ENCODE data around the gene GDPD4.
A peak's percentile ranks its signal among the peaks of the same experiment; 100 is the strongest.
"Not testable (repeated sequence)": the region's sequence is repeated elsewhere in the genome, so short reads cannot be mapped to it uniquely, and the experiment has no call there.

Gene GDPD4

GRCh38 chr11:77303328-77303727, 1.8 kb upstream of the GDPD4 start:
- TF ChIP-seq, protein P1, sequence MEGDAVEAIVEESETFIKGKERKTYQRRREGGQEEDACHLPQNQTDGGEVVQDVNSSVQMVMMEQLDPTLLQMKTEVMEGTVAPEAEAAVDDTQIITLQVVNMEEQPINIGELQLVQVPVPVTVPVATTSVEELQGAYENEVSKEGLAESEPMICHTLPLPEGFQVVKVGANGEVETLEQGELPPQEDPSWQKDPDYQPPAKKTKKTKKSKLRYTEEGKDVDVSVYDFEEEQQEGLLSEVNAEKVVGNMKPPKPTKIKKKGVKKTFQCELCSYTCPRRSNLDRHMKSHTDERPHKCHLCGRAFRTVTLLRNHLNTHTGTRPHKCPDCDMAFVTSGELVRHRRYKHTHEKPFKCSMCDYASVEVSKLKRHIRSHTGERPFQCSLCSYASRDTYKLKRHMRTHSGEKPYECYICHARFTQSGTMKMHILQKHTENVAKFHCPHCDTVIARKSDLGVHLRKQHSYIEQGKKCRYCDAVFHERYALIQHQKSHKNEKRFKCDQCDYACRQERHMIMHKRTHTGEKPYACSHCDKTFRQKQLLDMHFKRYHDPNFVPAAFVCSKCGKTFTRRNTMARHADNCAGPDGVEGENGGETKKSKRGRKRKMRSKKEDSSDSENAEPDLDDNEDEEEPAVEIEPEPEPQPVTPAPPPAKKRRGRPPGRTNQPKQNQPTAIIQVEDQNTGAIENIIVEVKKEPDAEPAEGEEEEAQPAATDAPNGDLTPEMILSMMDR (IDR thresholded peaks at IDR 0.05; ENCODE audit: extremely low read depth, insufficient read depth, missing control alignments): no peak
- in situ Hi-C loops (cut with MboI; ENCODE audit: low pct_unique_long_range_greater_than_20kb, low sequenced_read_pairs, unreplicated experiment): no loop called here
- DNase-seq (ENCODE audit: low spot score): no peak

GRCh38 chr11:77302752-77303151, 1.3 kb upstream of the GDPD4 start:
- no peak for DNase-seq (ENCODE audit: low spot score)
- TF ChIP-seq, protein P1 (IDR thresholded peaks at IDR 0.05; ENCODE audit: extremely low read depth, insufficient read depth, missing control alignments): no peak
- in situ Hi-C loops (cut with MboI; ENCODE audit: low pct_unique_long_range_greater_than_20kb, low sequenced_read_pairs, unreplicated experiment): no loop called here

- peak; percentile 48 for DNase-seq (ENCODE audit: low spot score)
- in situ Hi-C loops (cut with MboI; ENCODE audit: low pct_unique_long_range_greater_than_20kb, low sequenced_read_pairs, unreplicated experiment): no loop called here
- TF ChIP-seq, protein P1 (IDR thresholded peaks at IDR 0.05; ENCODE audit: extremely low read depth, insufficient read depth, missing control alignments): no peak
Observed at GRCh38 chr11:77300695-77301094, 791 bp downstream of the GDPD4 start.

GRCh38 chr11:77300028-77300427, 1.5 kb downstream of the GDPD4 start:
- in situ Hi-C loops (cut with MboI; ENCODE audit: low pct_unique_long_range_greater_than_20kb, low sequenced_read_pairs, unreplicated experiment): not testable (repeated sequence)

DNA sequence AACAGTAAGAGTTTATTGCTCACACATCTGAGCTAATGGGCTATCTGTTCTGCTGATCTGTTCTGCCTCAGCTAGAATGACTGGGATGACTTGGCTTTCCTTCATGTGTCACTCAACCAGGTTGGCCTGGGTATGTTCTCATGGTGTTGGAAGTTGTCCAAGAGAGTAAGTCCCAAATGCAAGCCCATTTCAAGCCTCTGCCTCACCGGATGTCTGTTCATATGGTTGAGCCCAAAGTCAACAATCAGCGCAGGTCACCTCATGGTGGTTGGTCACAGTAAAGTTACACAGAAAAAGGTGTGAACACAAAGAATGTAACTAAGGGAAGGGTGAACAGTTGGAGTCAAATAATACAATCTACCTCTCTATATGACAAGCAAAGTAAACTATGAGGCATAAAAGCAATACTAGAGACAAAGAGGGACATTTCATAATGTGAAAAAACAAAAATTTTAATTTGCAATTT, 1.9 kb downstream of the GDPD4 start:
- no peak for DNase-seq (ENCODE audit: low spot score)
- TF ChIP-seq, protein P1 (IDR thresholded peaks at IDR 0.05; ENCODE audit: extremely low read depth, insufficient read depth, missing control alignments): no peak
- in situ Hi-C loops (cut with MboI; ENCODE audit: low pct_unique_long_range_greater_than_20kb, low sequenced_read_pairs, unreplicated experiment): no loop called here

More at GRCh38 chr11:77300028-77300427, 1.5 kb downstream of the GDPD4 start:
- not testable (repeated sequence) for DNase-seq (ENCODE audit: low spot score)

GRCh38 chr11:77294040-77294439, 7.4 kb downstream of the GDPD4 start:
- TF ChIP-seq, protein P1 (IDR thresholded peaks at IDR 0.05; ENCODE audit: extremely low read depth, insufficient read depth, missing control alignments): no peak
- DNase-seq (ENCODE audit: low spot score): no peak
- in situ Hi-C loops (cut with MboI; ENCODE audit: low pct_unique_long_range_greater_than_20kb, low sequenced_read_pairs, unreplicated experiment): no loop called here

GRCh38 chr11:77289737-77290136, 11.7 kb downstream of the GDPD4 start:
- in situ Hi-C loops (cut with MboI; ENCODE audit: low pct_unique_long_range_greater_than_20kb, low sequenced_read_pairs, unreplicated experiment): no loop called here
- TF ChIP-seq, protein P1 (IDR thresholded peaks at IDR 0.05; ENCODE audit: extremely low read depth, insufficient read depth, missing control alignments): no peak
- no peak for DNase-seq (ENCODE audit: low spot score)
